GM12878 (cell line): Measurements from ENCODE around the gene TRPM5. TPM values are rescaled to one million over a fixed set of nuclear protein-coding genes. Genes with fewer than 3 reads are reported as not detected.

Experiments used
- ATAC-seq: fragments of 200-7000 bp; cut with Tn5 transposase; 3 replicates; pipeline ENCODE4 v1.9.1; 2020; ENCODE audit warnings: mild to moderate bottlenecking, moderate library complexity
- BruUV-seq: library from RNA; stranded (reverse); fragments of 400-500 nt; replicated peaks from 2 replicates; lab custom pipeline; 2021; lab: Mats Ljungman, UMichigan
- CTCF ChIA-PET: fragments of 300-600 bp; sonication (Branson Sonifier 250); formaldehyde crosslinking; extraction: SDS; loops from one replicate; lab custom pipeline; 2021; ENCODE audit warnings: inconsistent platforms; lab: Yijun Ruan, JAX
- POLR2A ChIA-PET: fragments of 350-600 bp; formaldehyde crosslinking; extraction: SDS; loops from one replicate; lab custom pipeline; 2021; ENCODE audit warnings: inconsistent platforms; lab: Charles Lee
- RAD21 ChIA-PET: fragments of 300-600 bp; sonication (Branson Sonifier 250); formaldehyde crosslinking; loops from one replicate; lab custom pipeline; 2023; ENCODE audit warnings: antibody characterized with exemption; ENCODE audit not compliant: unreplicated experiment; lab: Charles Lee
- SMC1A ChIA-PET: fragments of 300-600 bp; sonication (Branson Sonifier 250); formaldehyde crosslinking; loops from one replicate; lab custom pipeline; 2023; ENCODE audit not compliant: unreplicated experiment, uncharacterized antibody; lab: Charles Lee
- DNase-seq: peaks from one replicate; pipeline ENCODE4 v3.0.0-alpha.2; 2011; ENCODE audit warnings: low read depth, low spot score
- FAIRE-seq: peaks from 3 replicates; lab custom pipeline; 2011; peaks lifted over from hg19 to GRCh38; lab: Jason Lieb, UNC
- H2AFZ ChIP-seq: 2 replicates; pipeline ENCODE4 v1.6.0; 2011; ENCODE audit warnings: low read depth, low read length, control low read depth; ENCODE audit not compliant: control insufficient read depth
- H3K27ac ChIP-seq: 2 replicates; pipeline ENCODE4 v1.5.1; 2011; ENCODE audit warnings: control low read depth; ENCODE audit not compliant: control insufficient read depth, insufficient read depth
- H3K27me3 ChIP-seq, 2 experiments: replicated peaks in 1 of 2; 2 replicates each; pipeline versions ENCODE4 v1.6.0 to v1.6.1; 2011; ENCODE audit warnings: low read length in 1 of 2; ENCODE audit not compliant: control insufficient read depth in 2 of 2, insufficient read depth in 2 of 2
- H3K36me3 ChIP-seq, 2 experiments: 2 replicates each; pipeline ENCODE4 v1.5.1; 2011; ENCODE audit warnings: low read length in 1 of 2; ENCODE audit not compliant: control insufficient read depth in 2 of 2, insufficient read depth in 2 of 2
- H3K4me1 ChIP-seq: 2 replicates; pipeline ENCODE4 v1.6.1; 2011; ENCODE audit warnings: mild to moderate bottlenecking, low read length, moderate library complexity, mixed read lengths; ENCODE audit not compliant: control insufficient read depth, insufficient read depth
- H3K4me2 ChIP-seq: 2 replicates; pipeline ENCODE4 v1.6.0; 2011; ENCODE audit warnings: control low read depth; ENCODE audit not compliant: control insufficient read depth, insufficient read depth
- H3K4me3 ChIP-seq: fragments of 200-600 bp; sonication (generic); 2 replicates; pipeline ENCODE4 v1.5.1; 2016
- H3K79me2 ChIP-seq: 2 replicates; pipeline ENCODE4 v1.6.0; 2011; ENCODE audit warnings: low read length; ENCODE audit not compliant: control insufficient read depth, insufficient read depth
- H3K9ac ChIP-seq: 2 replicates; pipeline ENCODE4 v1.8.0; 2011; ENCODE audit warnings: low read length, control low read depth, mixed read lengths; ENCODE audit not compliant: control insufficient read depth, insufficient read depth
- H3K9me3 ChIP-seq: replicated peaks from 3 replicates; pipeline ENCODE4 v1.5.1; 2011; ENCODE audit warnings: mild to moderate bottlenecking, low read length; ENCODE audit not compliant: control insufficient read depth, insufficient read depth
- H4K20me1 ChIP-seq: 2 replicates; pipeline ENCODE4 v1.6.0; 2011; ENCODE audit not compliant: control insufficient read depth, insufficient read depth
- MTA3 ChIP-seq: IDR thresholded peaks from 2 replicates; pipeline ENCODE4 v1.6.1; 2012; ENCODE audit warnings: low read length, inconsistent platforms, borderline replicate concordance
- NBN ChIP-seq: fragments of 450-650 bp; IDR thresholded peaks from 2 replicates; pipeline ENCODE4 v1.6.1; 2016
- RB1 ChIP-seq: fragments of 450-650 bp; formaldehyde crosslinking; IDR thresholded peaks from 2 replicates; pipeline ENCODE4 v1.6.1; 2017; ENCODE audit warnings: mild to moderate bottlenecking, borderline replicate concordance
- WRNIP1 ChIP-seq: IDR thresholded peaks from 2 replicates; pipeline ENCODE4 v1.6.1; 2011; ENCODE audit warnings: low read depth, low read length, improper control_type of control experiment, borderline replicate concordance
- ZNF24 ChIP-seq: fragments of 450-650 bp; IDR thresholded peaks from 2 replicates; pipeline ENCODE4 v1.6.1; 2017; ENCODE audit warnings: antibody characterized with exemption, mild to moderate bottlenecking
- ZNF622 ChIP-seq: fragments of 450-650 bp; IDR thresholded peaks from 2 replicates; pipeline ENCODE4 v1.6.1; 2017; ENCODE audit warnings: mild to moderate bottlenecking, inconsistent platforms
- WGBS: methylation state at CpG from one replicate; pipeline ENCODE4 v1.1.6; 2016; ENCODE audit warnings: low lambda C conversion rate; ENCODE audit not compliant: insufficient replicate concordance, insufficient coverage; ENCODE audit errors: missing lambda C conversion rate; 5-methylcytosine and 5-hydroxymethylcytosine counted together
- in situ Hi-C: fragments of 300-500 bp; cut with MboI; formaldehyde crosslinking; loops from 9 replicates; pipeline ENCODE4 v1.14.3; 2018; ENCODE audit warnings: mixed read lengths
- intact Hi-C: fragments of 100-400 bp; cut with micrococcal nuclease; formaldehyde crosslinking; loops from one replicate; pipeline ENCODE4 v1.14.2; 2022; ENCODE audit not compliant: unreplicated experiment
- polyA plus RNA-seq, 11 experiments: library from polyadenylated mRNA; depleted of rRNA in 4 of 11; unstranded in 6 of 11; stranded (reverse) in 5 of 11; fragments of >200 nt; fragmentation: Nextera tagmentation in 4 of 11; fragmentation: Illumina TruSeq in 1 of 11; extraction: Ambion mirVana in 4 of 11; extraction: Trizol in 1 of 11; gene quantifications; 1 replicate in 1 of 11; 2 replicates in 10 of 11; pipeline versions ENCODE4 v1.2.1 to v1.2.3, GENCODE V29; 2011 to 2016; ENCODE audit warnings: inconsistent platforms in 2 of 11, missing spikeins in 2 of 11, low read depth in 1 of 11
- total RNA-seq, 4 experiments: library from RNA; depleted of rRNA in 3 of 4; stranded (reverse); fragments of >200 nt in 3 of 4; fragmentation: Illumina TruSeq in 1 of 4; extraction: Trizol in 1 of 4; gene quantifications; 2 replicates each; pipeline versions ENCODE4 v1.2.1 to v1.2.3, GENCODE V29; 2013 to 2021
- TF ChIP-seq, protein P1 (sequence below): IDR thresholded peaks from 2 replicates; pipeline ENCODE4 v1.6.1; 2011; ENCODE audit warnings: low read depth, mild to moderate bottlenecking, low read length, moderate library complexity, borderline replicate concordance; ENCODE audit errors: extremely low read depth

The TRPM5 gene
- total and polyA plus RNA-seq, 10 of the 15 experiments (the other 5 are each of a cell fraction or from before 2014, with no cell fraction given), result not detected

DNA sequence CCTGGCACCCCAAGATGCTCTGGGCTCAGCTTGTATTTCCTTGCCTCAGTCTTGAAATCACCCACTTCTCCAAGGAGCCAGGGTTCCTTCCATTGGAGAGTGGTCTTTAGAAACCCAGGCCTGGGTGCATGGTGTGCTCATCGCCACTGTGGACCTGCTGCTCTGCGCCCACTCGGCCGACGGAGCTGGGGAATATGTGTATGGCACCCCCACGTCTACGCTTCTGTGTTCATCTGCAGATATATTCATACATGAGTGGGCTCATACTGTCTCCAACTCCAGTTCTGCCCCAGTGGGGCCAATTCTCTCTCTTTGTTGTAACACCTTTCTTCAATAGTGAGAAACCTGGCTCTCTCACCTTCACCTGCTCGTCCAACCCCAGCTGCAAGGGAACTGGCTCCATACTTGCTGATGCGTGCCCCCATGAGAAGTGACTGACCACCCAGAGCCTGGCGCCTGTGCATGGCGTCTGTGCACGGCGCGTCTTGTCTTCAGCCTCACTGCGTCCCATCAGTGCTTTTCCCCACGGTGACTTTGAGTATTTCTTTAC, 40.3 kb upstream of the TRPM5 start:
- Histone ChIP-seq H2AFZ (no peak overlapping the region), H3K27me3 (no peaks in the 10 kb centered on the region), H3K4me3 (no peak overlapping the region), H4K20me1 (no peaks in the 10 kb centered on the region), H3K27ac (no peak overlapping the region), H3K79me2 (no peaks in the 10 kb centered on the region), H3K4me2 (no peak overlapping the region), H3K4me1 (no peaks in the 10 kb centered on the region), H3K36me3 (no peaks in the 10 kb centered on the region), H3K9ac (no peak overlapping the region), H3K9me3 (no peaks in the 10 kb centered on the region; the same call in 2 of the 3 replicates)
- ChIA-PET POLR2A (no interaction called here), SMC1A (no interaction called here), CTCF (no interaction called here), RAD21 (no interaction called here)
- TF ChIP-seq RB1 (no peak), NBN (no peak), ZNF622 (no peak)
- TF ChIP-seq, protein P1, sequence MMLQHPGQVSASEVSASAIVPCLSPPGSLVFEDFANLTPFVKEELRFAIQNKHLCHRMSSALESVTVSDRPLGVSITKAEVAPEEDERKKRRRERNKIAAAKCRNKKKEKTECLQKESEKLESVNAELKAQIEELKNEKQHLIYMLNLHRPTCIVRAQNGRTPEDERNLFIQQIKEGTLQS, result no peak
- intact Hi-C loops (loop anchor here (10.0 kb wide), 1 partner anchor 60 kb away; no protein-coding TSS in a partner anchor), in situ Hi-C loops (no loop called here)
- DNase-seq (no peak), FAIRE-seq (no peak), ATAC-seq (no peak)
- 65% methylated on average over 16 of the region's 16 CpGs for WGBS
- no TSS peak for BruUV-seq

DNA sequence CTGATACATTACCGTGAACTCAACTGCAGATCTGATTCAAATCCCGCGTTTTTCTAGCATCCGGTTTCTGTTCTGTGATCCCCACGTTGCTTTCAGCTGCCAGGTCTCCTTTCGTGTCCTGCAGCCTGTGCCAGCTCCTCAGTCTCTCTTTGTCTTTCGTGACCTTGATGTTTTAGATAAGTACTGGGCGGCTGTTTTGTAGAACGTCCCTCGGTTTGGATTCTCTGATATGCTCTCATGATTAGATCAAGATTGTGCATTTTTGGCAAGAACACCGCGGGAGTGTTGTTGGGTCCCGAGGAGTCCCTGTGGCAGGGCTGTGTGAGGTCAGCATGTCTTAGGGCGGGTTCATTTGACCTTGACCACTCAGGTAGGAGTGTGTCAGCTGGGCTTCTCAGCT, 39.1 kb upstream of the TRPM5 start:
- in situ Hi-C loops (no loop called here), intact Hi-C loops (loop anchor here (10.0 kb wide), 1 partner anchor 59 kb away; no protein-coding TSS in a partner anchor)
- no peak for FAIRE-seq
- DNase-seq, result no peak
- SMC1A ChIA-PET, result no interaction called here
- CTCF ChIA-PET, result no interaction called here
- H3K4me2 ChIP-seq, result no peak overlapping the region
- H3K27me3 ChIP-seq, result no peaks in the 10 kb centered on the region
- H4K20me1 ChIP-seq, result no peaks in the 10 kb centered on the region
- POLR2A ChIA-PET, result no interaction called here
- H3K36me3 ChIP-seq, result no peaks in the 10 kb centered on the region
- WGBS, result 55% methylated on average over 14 of the region's 14 CpGs
- ATAC-seq, result no peak
- H3K4me3 ChIP-seq, result no peak overlapping the region
- H3K9ac ChIP-seq, result no peak overlapping the region
- TF ChIP-seq ZNF622, result no peak
- no peak for TF ChIP-seq ZNF24
- no peak for TF ChIP-seq WRNIP1
- TF ChIP-seq MTA3, result no peak
- H2AFZ ChIP-seq, result no peak overlapping the region
- H3K79me2 ChIP-seq, result no peaks in the 10 kb centered on the region
- BruUV-seq, result no TSS peak
- no peaks in the 10 kb centered on the region; the same call in 2 of the 3 replicates for H3K9me3 ChIP-seq
- RAD21 ChIA-PET, result no interaction called here
- no peak overlapping the region for H3K27ac ChIP-seq
- H3K4me1 ChIP-seq, result no peaks in the 10 kb centered on the region
